ENCODE results near the gene PTOV1.

DNA sequence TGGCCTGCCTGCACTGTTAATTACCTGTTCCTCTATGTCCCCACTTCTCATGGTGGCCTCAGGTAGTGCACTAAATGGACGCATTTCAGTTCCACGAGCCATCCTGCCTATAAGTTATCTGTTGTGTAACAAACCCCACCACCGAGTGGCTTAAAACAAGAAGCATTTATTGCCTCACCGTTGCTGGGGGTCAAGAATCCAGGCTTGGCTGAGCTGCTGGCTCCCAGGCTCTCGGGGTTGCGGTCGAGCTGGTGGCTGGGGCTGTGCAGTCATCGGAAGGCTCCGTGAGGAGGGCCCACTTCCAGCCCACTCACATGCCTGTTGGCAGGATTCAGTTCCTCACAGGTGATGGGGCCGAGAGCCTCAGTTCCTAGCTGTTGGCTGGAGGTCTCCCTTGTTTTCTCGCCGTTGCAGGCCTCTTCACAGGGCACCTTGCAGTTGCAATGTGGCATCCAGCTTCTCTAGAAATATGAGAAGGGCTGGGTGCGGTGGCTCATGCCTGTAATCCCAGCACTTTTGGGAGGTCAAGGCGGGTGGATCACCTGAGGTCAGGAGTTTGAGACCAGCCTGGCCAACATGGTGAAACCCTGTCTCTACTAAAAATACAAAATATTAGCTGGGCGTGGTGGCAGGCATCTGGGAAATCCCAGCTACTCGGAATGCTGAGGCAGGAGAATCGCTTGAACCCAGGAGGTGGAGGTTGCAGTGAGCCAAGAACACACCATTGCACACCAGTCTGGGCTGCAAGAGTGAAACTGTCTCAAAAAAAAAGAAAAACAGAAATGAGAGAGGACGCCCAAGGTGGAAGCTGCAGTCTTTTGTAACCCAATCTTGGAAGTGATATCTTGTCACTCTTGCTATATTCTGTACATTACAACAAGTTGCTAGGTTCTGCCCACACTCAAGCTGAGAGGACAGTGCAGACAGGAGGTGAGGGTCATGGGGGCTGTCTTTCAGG is 6.5 kb upstream of the PTOV1 start:
- TF ChIP-seq POLR2A (IDR thresholded peaks at IDR 0.05) (no peak), POLR2AphosphoS5 (IDR thresholded peaks at IDR 0.05) (no peak)
- TF ChIP-seq, protein P1, sequence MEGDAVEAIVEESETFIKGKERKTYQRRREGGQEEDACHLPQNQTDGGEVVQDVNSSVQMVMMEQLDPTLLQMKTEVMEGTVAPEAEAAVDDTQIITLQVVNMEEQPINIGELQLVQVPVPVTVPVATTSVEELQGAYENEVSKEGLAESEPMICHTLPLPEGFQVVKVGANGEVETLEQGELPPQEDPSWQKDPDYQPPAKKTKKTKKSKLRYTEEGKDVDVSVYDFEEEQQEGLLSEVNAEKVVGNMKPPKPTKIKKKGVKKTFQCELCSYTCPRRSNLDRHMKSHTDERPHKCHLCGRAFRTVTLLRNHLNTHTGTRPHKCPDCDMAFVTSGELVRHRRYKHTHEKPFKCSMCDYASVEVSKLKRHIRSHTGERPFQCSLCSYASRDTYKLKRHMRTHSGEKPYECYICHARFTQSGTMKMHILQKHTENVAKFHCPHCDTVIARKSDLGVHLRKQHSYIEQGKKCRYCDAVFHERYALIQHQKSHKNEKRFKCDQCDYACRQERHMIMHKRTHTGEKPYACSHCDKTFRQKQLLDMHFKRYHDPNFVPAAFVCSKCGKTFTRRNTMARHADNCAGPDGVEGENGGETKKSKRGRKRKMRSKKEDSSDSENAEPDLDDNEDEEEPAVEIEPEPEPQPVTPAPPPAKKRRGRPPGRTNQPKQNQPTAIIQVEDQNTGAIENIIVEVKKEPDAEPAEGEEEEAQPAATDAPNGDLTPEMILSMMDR (IDR thresholded peaks at IDR 0.05): no peak

All from prostate gland (tissue), 2 donors.